ENCODE data around the gene HTR3D.

GRCh38 chr3:184042617-184043016 lies 11.1 kb downstream of the HTR3D start:
- TF ChIP-seq POLR2A (IDR thresholded peaks at IDR 0.05): no peak
- no peak for TF ChIP-seq CTCF (IDR thresholded peaks at IDR 0.05)

All from heart left ventricle (tissue), 13 donors.